B cell (primary cell): ENCODE measurements around the gene LRRC40. TPM values are rescaled to one million over a fixed set of nuclear protein-coding genes. Genes with fewer than 3 reads are reported as not detected.

Source experiments
- ATAC-seq: fragments of 200-7000 bp; cut with Tn5 transposase; one replicate; pipeline ENCODE4 v1.10.0; 2021; ENCODE audit warnings: low read depth, mild to moderate bottlenecking, moderate number of reproducible peaks, moderate library complexity
- CTCF ChIA-PET: fragments of 350-600 bp; sonication (Branson Sonifier 250); formaldehyde crosslinking; loops from one replicate; lab custom pipeline; 2021; ENCODE audit warnings: antibody characterized with exemption, inconsistent platforms; lab: Charles Lee
- POLR2A ChIA-PET: fragments of 350-600 bp; sonication (Branson Sonifier 250); formaldehyde crosslinking; loops from one replicate; lab custom pipeline; 2021; ENCODE audit warnings: antibody characterized with exemption; lab: Charles Lee
- DNase-seq: peaks from one replicate; pipeline ENCODE4 v3.0.0; 2013
- H2AFZ ChIP-seq: 2 replicates; pipeline ENCODE4 v1.6.1; 2012; ENCODE audit warnings: mild to moderate bottlenecking, low read depth, low read length; ENCODE audit not compliant: insufficient read depth, poor library complexity, severe bottlenecking
- H3K27ac ChIP-seq, 2 donors: 1 replicate in 1 of 2; 2 replicates in 1 of 2; pipeline ENCODE4 v1.5.1; 2012 to 2013; ENCODE audit warnings: low read length in 2 of 2, mild to moderate bottlenecking in 2 of 2, moderate library complexity in 1 of 2
- H3K27me3 ChIP-seq, 4 experiments: fragments of 200-600 bp in 1 of 4; sonication (generic) in 1 of 4; replicated peaks in 1 of 4; 1 replicate in 2 of 4; 2 replicates in 2 of 4; pipeline versions ENCODE4 v1.6.1 to v1.7.0; 2013 to 2016; ENCODE audit warnings: low read length in 3 of 4, mild to moderate bottlenecking in 2 of 4, mixed read lengths in 1 of 4, moderate library complexity in 1 of 4; ENCODE audit not compliant: insufficient read depth in 4 of 4, control insufficient read depth in 3 of 4; ENCODE audit errors: control extremely low read depth in 1 of 4
- H3K36me3 ChIP-seq, 2 experiments: replicated peaks in 1 of 2; 1 replicate in 1 of 2; 2 replicates in 1 of 2; pipeline versions ENCODE4 v1.6.1 to v1.7.1; 2013; ENCODE audit warnings: low read length in 1 of 2; ENCODE audit not compliant: insufficient read depth in 2 of 2, control insufficient read depth in 1 of 2; ENCODE audit errors: control extremely low read depth in 1 of 2, extremely low read depth in 1 of 2
- H3K4me1 ChIP-seq, 2 donors: fragments of 200-600 bp in 1 of 2; sonication (generic) in 1 of 2; 1 replicate in 1 of 2; 2 replicates in 1 of 2; pipeline versions ENCODE4 v1.5.1 to v1.6.1; 2013 to 2017; ENCODE audit warnings: low read length in 2 of 2; ENCODE audit not compliant: control insufficient read depth in 2 of 2, insufficient read depth in 2 of 2
- H3K4me2 ChIP-seq: replicated peaks from 2 replicates; pipeline ENCODE3; 2012; ENCODE audit warnings: mild to moderate bottlenecking, low read depth, low read length; ENCODE audit not compliant: poor library complexity, severe bottlenecking
- H3K4me3 ChIP-seq, 5 experiments: fragments of 200-600 bp in 1 of 5; sonication (generic) in 1 of 5; 1 replicate in 3 of 5; 2 replicates in 2 of 5; pipeline versions ENCODE4 v1.5.1 to v1.7.0; 2011 to 2016; ENCODE audit warnings: low read length in 4 of 5, mild to moderate bottlenecking in 4 of 5, low read depth in 2 of 5, control low read depth in 1 of 5, moderate library complexity in 1 of 5; ENCODE audit not compliant: insufficient read depth in 1 of 5; ENCODE audit errors: control extremely low read depth in 1 of 5, extremely low read depth in 1 of 5
- H3K79me2 ChIP-seq: fragments of 200-600 bp; sonication (generic); one replicate; pipeline ENCODE4 v1.6.0; 2016; ENCODE audit warnings: low read length; ENCODE audit not compliant: control insufficient read depth, insufficient read depth
- H3K9ac ChIP-seq: fragments of 200-600 bp; sonication (generic); 2 replicates; pipeline ENCODE4 v1.6.1; 2017; ENCODE audit warnings: mild to moderate bottlenecking, low read length, moderate library complexity
- H3K9me3 ChIP-seq, 3 donors: one replicate each; pipeline versions ENCODE4 v1.6.1 to v1.7.1; 2013; ENCODE audit warnings: low read length in 2 of 3; ENCODE audit not compliant: control insufficient read depth in 2 of 3, insufficient read depth in 1 of 3; ENCODE audit errors: control extremely low read depth in 1 of 3
- H4K20me1 ChIP-seq: 2 replicates; pipeline ENCODE4 v1.6.0; 2012; ENCODE audit warnings: mild to moderate bottlenecking, low read length; ENCODE audit not compliant: insufficient read depth, control insufficient read depth, poor library complexity, severe bottlenecking
- H3K27ac Mint-ChIP-seq: one replicate; pipeline ENCODE4 v1.8.0; 2021; ENCODE audit warnings: mixed read lengths
- H3K27me3 Mint-ChIP-seq: one replicate; pipeline ENCODE4 v1.8.0; 2021; ENCODE audit warnings: mixed read lengths
- H3K4me1 Mint-ChIP-seq: one replicate; pipeline ENCODE4 v1.8.0; 2021; ENCODE audit warnings: mixed read lengths
- H3K4me3 Mint-ChIP-seq: one replicate; pipeline ENCODE4 v1.8.0; 2021; ENCODE audit warnings: mixed read lengths
- H3K9me3 Mint-ChIP-seq: one replicate; pipeline ENCODE4 v1.8.0; 2022; ENCODE audit warnings: mixed read lengths; ENCODE audit not compliant: insufficient read depth
- EZH2 ChIP-seq: IDR thresholded peaks from 2 replicates; pipeline ENCODE4 v1.6.1; 2012; ENCODE audit warnings: borderline replicate concordance, low read depth, mild to moderate bottlenecking, moderate library complexity, low read length; ENCODE audit not compliant: insufficient read depth, poor library complexity, severe bottlenecking
- intact Hi-C: fragments of 100-400 bp; cut with micrococcal nuclease; formaldehyde crosslinking; loops from one replicate; pipeline ENCODE4 v1.10.0; 2022
- polyA plus RNA-seq: library from polyadenylated mRNA; depleted of rRNA; stranded (reverse); fragments of >200 nt; gene quantifications from 2 replicates; pipeline ENCODE4 v1.2.3, GENCODE V29; 2012
- total RNA-seq, 2 donors: library from RNA; stranded (reverse); fragments of 120-200 nt in 1 of 2; gene quantifications; 1 replicate in 1 of 2; 2 replicates in 1 of 2; pipeline versions ENCODE4 v1.2.3 to v1.2.4, GENCODE V29; 2013 to 2022
- TF ChIP-seq, protein P1 (sequence below): fragments of 200-600 bp; IDR thresholded peaks from one replicate; pipeline ENCODE4 v1.8.0; 2022; ENCODE audit warnings: antibody characterized with exemption, mild to moderate bottlenecking

Gene LRRC40
- total and polyA plus RNA-seq, 2 donors (not counting 1 experiment from before 2014, with no cell fraction given) = 4.4 to 14.5 TPM

- no peaks in the 10 kb centered on the region for H3K9me3 Mint-ChIP-seq
- no peak overlapping the region for H3K27ac ChIP-seq
- H3K36me3 ChIP-seq = peaks cover 20 to 92% of the 10 kb centered on the region in 2 experiments
- no peaks in the 10 kb centered on the region for H3K27me3 Mint-ChIP-seq
- TF ChIP-seq EZH2 = no peak
- TF ChIP-seq, protein P1, sequence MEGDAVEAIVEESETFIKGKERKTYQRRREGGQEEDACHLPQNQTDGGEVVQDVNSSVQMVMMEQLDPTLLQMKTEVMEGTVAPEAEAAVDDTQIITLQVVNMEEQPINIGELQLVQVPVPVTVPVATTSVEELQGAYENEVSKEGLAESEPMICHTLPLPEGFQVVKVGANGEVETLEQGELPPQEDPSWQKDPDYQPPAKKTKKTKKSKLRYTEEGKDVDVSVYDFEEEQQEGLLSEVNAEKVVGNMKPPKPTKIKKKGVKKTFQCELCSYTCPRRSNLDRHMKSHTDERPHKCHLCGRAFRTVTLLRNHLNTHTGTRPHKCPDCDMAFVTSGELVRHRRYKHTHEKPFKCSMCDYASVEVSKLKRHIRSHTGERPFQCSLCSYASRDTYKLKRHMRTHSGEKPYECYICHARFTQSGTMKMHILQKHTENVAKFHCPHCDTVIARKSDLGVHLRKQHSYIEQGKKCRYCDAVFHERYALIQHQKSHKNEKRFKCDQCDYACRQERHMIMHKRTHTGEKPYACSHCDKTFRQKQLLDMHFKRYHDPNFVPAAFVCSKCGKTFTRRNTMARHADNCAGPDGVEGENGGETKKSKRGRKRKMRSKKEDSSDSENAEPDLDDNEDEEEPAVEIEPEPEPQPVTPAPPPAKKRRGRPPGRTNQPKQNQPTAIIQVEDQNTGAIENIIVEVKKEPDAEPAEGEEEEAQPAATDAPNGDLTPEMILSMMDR = no peak
- no peak overlapping the region for H2AFZ ChIP-seq
- ATAC-seq = no peak
- no peak for DNase-seq
- H4K20me1 ChIP-seq = peaks cover 38% of the 10 kb centered on the region
- H3K27me3 ChIP-seq = no peaks in the 10 kb centered on the region
- no peak overlapping the region for H3K4me3 Mint-ChIP-seq
- H3K4me2 ChIP-seq = no peak overlapping the region
- H3K4me1 ChIP-seq = no peaks in the 10 kb centered on the region
- no peak overlapping the region for H3K9ac ChIP-seq
- CTCF ChIA-PET = no interaction called here
- intact Hi-C loops = no loop called here
- no peaks in the 10 kb centered on the region for H3K4me1 Mint-ChIP-seq
- no peak overlapping the region for H3K4me3 ChIP-seq
- H3K27ac Mint-ChIP-seq = no peak overlapping the region
- POLR2A ChIA-PET = no interaction called here
- H3K9me3 ChIP-seq = no peaks in the 10 kb centered on the region
- peaks cover 4% of the 10 kb centered on the region for H3K79me2 ChIP-seq
Measured at GRCh38 chr1:70239940-70240339, 34.6 kb upstream of the LRRC40 start.

DNA sequence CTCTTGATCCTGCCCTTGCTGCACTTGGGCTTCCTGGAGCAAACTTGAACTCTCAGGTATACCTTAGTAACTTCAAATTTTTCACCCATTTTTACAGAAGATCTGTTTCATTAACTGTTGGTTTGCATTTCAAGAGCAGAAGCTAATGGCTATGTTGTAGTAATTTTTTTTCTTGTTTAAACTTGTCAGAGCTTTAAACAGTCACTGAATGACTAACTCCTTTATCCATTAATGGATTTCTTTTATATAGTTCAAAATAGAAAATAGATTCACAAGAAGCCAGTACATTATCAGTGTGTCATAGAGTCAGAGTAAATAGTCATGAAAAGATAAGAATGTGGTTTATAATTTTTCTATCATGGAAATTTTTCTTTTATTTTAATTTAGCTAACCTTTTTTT is 29.4 kb upstream of the LRRC40 start:
- Histone ChIP-seq H3K4me2 (no peak overlapping the region), H4K20me1 (peaks cover 9% of the 10 kb centered on the region), H3K9me3 (no peaks in the 10 kb centered on the region), H3K27ac (no peak overlapping the region), H2AFZ (no peak overlapping the region), H3K79me2 (peaks cover 4% of the 10 kb centered on the region), H3K36me3 (peaks cover 6 to 94% of the 10 kb centered on the region in 2 experiments), H3K27me3 (no peaks in the 10 kb centered on the region), H3K9ac (no peak overlapping the region), H3K4me3 (no peak overlapping the region), H3K4me1 (no peaks in the 10 kb centered on the region)
- no peak for ATAC-seq
- CTCF ChIA-PET = no interaction called here
- POLR2A ChIA-PET = no interaction called here
- H3K4me1 Mint-ChIP-seq = no peaks in the 10 kb centered on the region
- no peak overlapping the region for H3K4me3 Mint-ChIP-seq
- no peak for TF ChIP-seq EZH2
- TF ChIP-seq, protein P1 = no peak
- no peak for DNase-seq
- no peaks in the 10 kb centered on the region for H3K27me3 Mint-ChIP-seq
- H3K9me3 Mint-ChIP-seq = no peaks in the 10 kb centered on the region
- no peak overlapping the region for H3K27ac Mint-ChIP-seq
- intact Hi-C loops = no loop called here
